K562 (cell line): ENCODE measurements around the gene DHDH. TPM values are rescaled to one million over a fixed set of nuclear protein-coding genes. Genes with fewer than 3 reads are reported as not detected.
A peak's percentile ranks its signal among the peaks of the same experiment; 100 is the strongest.

Source experiments
- DNMT1 ChIP-seq: fragments of 450-650 bp; IDR thresholded peaks from 2 replicates; pipeline ENCODE4 v1.6.1; 2016; ENCODE audit warnings: antibody characterized with exemption, mild to moderate bottlenecking
- E2F6 ChIP-seq, 2 experiments: IDR thresholded peaks; 2 replicates each; pipeline ENCODE4 v1.6.1; 2011; ENCODE audit warnings: borderline replicate concordance in 1 of 2, control low read depth in 1 of 2, low read depth in 1 of 2, low read length in 1 of 2, mild to moderate bottlenecking in 1 of 2, mixed read lengths in 1 of 2, moderate library complexity in 1 of 2; ENCODE audit not compliant: insufficient read depth in 1 of 2, insufficient read length in 1 of 2, poor library complexity in 1 of 2, severe bottlenecking in 1 of 2; ENCODE audit errors: extremely low read depth in 1 of 2
- IRF2 ChIP-seq: sonication (generic); formaldehyde crosslinking; IDR thresholded peaks from 2 replicates; pipeline ENCODE4 v1.8.1; 2022; ENCODE audit warnings: mild to moderate bottlenecking, missing genetic modification reagents
- L3MBTL2 ChIP-seq: fragments of 450-650 bp; IDR thresholded peaks from 2 replicates; pipeline ENCODE4 v1.6.1; 2016; ENCODE audit warnings: mild to moderate bottlenecking, moderate library complexity
- MAFG ChIP-seq: fragments of 450-650 bp; conservative IDR thresholded peaks from 2 replicates; pipeline ENCODE4 v1.6.1; 2016; ENCODE audit warnings: missing genetic modification characterization, missing compliant biosample characterization
- RBM25 ChIP-seq: fragments of 200-400 bp; formaldehyde crosslinking; IDR thresholded peaks from 2 replicates; pipeline ENCODE4 v1.6.1; 2018; ENCODE audit warnings: low read length, low read depth, moderate library complexity; ENCODE audit not compliant: severe bottlenecking
- STAT6 ChIP-seq: sonication (generic); formaldehyde crosslinking; IDR thresholded peaks from 2 replicates; pipeline ENCODE4 v1.8.1; 2023; ENCODE audit warnings: mild to moderate bottlenecking, missing genetic modification reagents
- THAP7 ChIP-seq: fragments of 250-450 bp; sonication (Bioruptor Pico); IDR thresholded peaks from 2 replicates; pipeline ENCODE4 v1.5.0; 2021
- USF2 ChIP-seq: sonication (generic); formaldehyde crosslinking; IDR thresholded peaks from 2 replicates; pipeline ENCODE4 v1.5.0; 2020; ENCODE audit warnings: missing genetic modification reagents
- ZBTB40 ChIP-seq, 2 experiments: fragments of 450-650 bp in 1 of 2; sonication (generic) in 1 of 2; formaldehyde crosslinking in 1 of 2; IDR thresholded peaks; 2 replicates each; pipeline versions ENCODE4 v1.7.1 to v1.9.0; 2016 to 2022; ENCODE audit warnings: inconsistent platforms in 1 of 2, mild to moderate bottlenecking in 1 of 2, missing genetic modification reagents in 1 of 2
- polyA plus RNA-seq, 8 experiments: library from polyadenylated mRNA; depleted of rRNA in 4 of 8; stranded (reverse) in 5 of 8; unstranded in 3 of 8; fragments of >200 nt; fragmentation: Nextera tagmentation in 2 of 8; fragmentation: Illumina TruSeq in 1 of 8; extraction: Ambion mirVana in 2 of 8; extraction: Trizol in 1 of 8; gene quantifications; 2 replicates each; pipeline versions ENCODE4 v1.2.1 to v1.2.3, GENCODE V29; 2011 to 2014; ENCODE audit warnings: inconsistent platforms in 1 of 8, missing spikeins in 1 of 8
- total RNA-seq, 7 experiments: library from RNA; depleted of rRNA in 6 of 7; stranded (reverse); fragments of >200 nt in 6 of 7; fragmentation: Illumina TruSeq in 2 of 7; extraction: Trizol in 2 of 7; gene quantifications; 2 replicates each; pipeline versions ENCODE4 v1.2.1 to v1.2.3, GENCODE V29; 2011 to 2021; ENCODE audit warnings: low replicate concordance in 1 of 7

DHDH gene
- total and polyA plus RNA-seq, 9 of the 15 experiments (the other 6 are each of a cell fraction or from before 2014, with no cell fraction given), result 0.37 to 1.9 (median 0.87) TPM

- TF ChIP-seq E2F6 (IDR thresholded peaks at IDR 0.05; ENCODE audit: borderline replicate concordance in 1 of 2, extremely low read depth in 1 of 2, insufficient read depth in 1 of 2, insufficient read length in 1 of 2, low read depth in 1 of 2, low read length in 1 of 2, poor library complexity in 1 of 2, severe bottlenecking in 1 of 2), result peak in 1 of 2 experiments; percentile 13
- peak; percentile 48; the same call in 1 of the 2 replicates for TF ChIP-seq THAP7
- peak; percentile 36; the same call in 1 of the 2 replicates for TF ChIP-seq IRF2 (CRISPR knock-in tag)
- no peak for TF ChIP-seq MAFG
- peak; percentile 81; the same call in 1 of the 2 replicates for TF ChIP-seq STAT6
- no peak for TF ChIP-seq ZBTB40 (IDR thresholded peaks at IDR 0.05)
- TF ChIP-seq ZBTB40 (CRISPR knock-in tag; IDR thresholded peaks at IDR 0.05), result 0 out of 2 replicates have a peak, but pooled peaks have one; percentile 30
- TF ChIP-seq L3MBTL2, result peak; percentile 14; the same call in 1 of the 2 replicates
- TF ChIP-seq RBM25, result peak; percentile 87
- peak; percentile 98 for TF ChIP-seq DNMT1
- TF ChIP-seq USF2 (CRISPR knock-in tag), result peak; percentile 67
These were observed 31.7 kb downstream of the DHDH start, which contains the start of gene FTL (continued) for GRCh38 chr19:48965040-48965805.
